Esophagus muscularis mucosa (tissue), 4 donors: ENCODE results near the gene NPAS1. TPM values are rescaled to one million over a fixed set of nuclear protein-coding genes. Genes with fewer than 3 reads are reported as not detected.

Experiments
- DNase-seq: peaks from one replicate; pipeline ENCODE4 v3.0.0-alpha.2; 2017; ENCODE audit errors: extremely low spot score
- H3K27ac ChIP-seq, 4 donors: fragments of 200-600 bp; sonication (generic); replicated peaks in 1 of 4; 1 replicate in 3 of 4; 2 replicates in 1 of 4; pipeline ENCODE4 v1.5.1; 2016 to 2019; ENCODE audit warnings: mild to moderate bottlenecking in 1 of 4
- H3K27me3 ChIP-seq, 4 donors: fragments of 200-600 bp; sonication (generic); one replicate each; pipeline versions ENCODE4 v1.5.1 to v1.6.0; 2016 to 2019
- H3K36me3 ChIP-seq, 4 donors: fragments of 200-600 bp; sonication (generic); one replicate each; pipeline ENCODE4 v1.5.1; 2016 to 2019
- H3K4me1 ChIP-seq, 4 donors: fragments of 200-600 bp; sonication (generic); one replicate each; pipeline ENCODE4 v1.5.1; 2016 to 2019
- H3K4me3 ChIP-seq, 4 donors: fragments of 200-600 bp; sonication (generic); 1 replicate in 2 of 4; 2 replicates in 2 of 4; pipeline ENCODE4 v1.5.1; 2016 to 2019; ENCODE audit warnings: mild to moderate bottlenecking in 4 of 4, moderate library complexity in 1 of 4
- H3K9me3 ChIP-seq, 4 donors: fragments of 200-600 bp; sonication (generic); 1 replicate in 3 of 4; 2 replicates in 1 of 4; pipeline ENCODE4 v1.5.1; 2016 to 2019
- EP300 ChIP-seq: sonication (generic); formaldehyde crosslinking; IDR thresholded peaks from one replicate; pipeline ENCODE4 v1.6.1; 2017; ENCODE audit warnings: antibody characterized with exemption
- POLR2A ChIP-seq: fragments of 450-650 bp; IDR thresholded peaks from one replicate; pipeline ENCODE4 v1.6.1; 2017; ENCODE audit warnings: antibody characterized with exemption, moderate library complexity, mild to moderate bottlenecking, low read depth
- POLR2AphosphoS5 ChIP-seq, 2 donors: sonication (generic); formaldehyde crosslinking; IDR thresholded peaks; one replicate each; pipeline ENCODE4 v1.6.1; 2017; ENCODE audit warnings: antibody characterized with exemption in 2 of 2
- WGBS: methylation state at CpG from one replicate; pipeline ENCODE4 v1.1.5; 2018; 5-methylcytosine and 5-hydroxymethylcytosine counted together
- intact Hi-C: fragments of 100-400 bp; cut with DNase I; formaldehyde crosslinking; loops from one replicate; pipeline ENCODE4 v1.15.1; 2023
- total RNA-seq, 4 donors: library from RNA; depleted of rRNA; stranded (reverse); fragments of >200 nt; gene quantifications; one replicate each; pipeline versions ENCODE4 v1.1.0 to v1.2.1, GENCODE V29; 2016
- TF ChIP-seq, protein P1 (sequence below), 3 experiments: fragments of 200-600 bp in 2 of 3; fragments of 450-650 bp in 1 of 3; sonication (generic) in 2 of 3; IDR thresholded peaks; one replicate each; pipeline ENCODE4 v1.5.1; 2017 to 2019; ENCODE audit warnings: antibody characterized with exemption in 3 of 3, mild to moderate bottlenecking in 2 of 3, moderate library complexity in 1 of 3

The NPAS1 gene
- total RNA-seq, 4 donors from 2014 or later = 0.34 TPM; not detected in 3

DNA sequence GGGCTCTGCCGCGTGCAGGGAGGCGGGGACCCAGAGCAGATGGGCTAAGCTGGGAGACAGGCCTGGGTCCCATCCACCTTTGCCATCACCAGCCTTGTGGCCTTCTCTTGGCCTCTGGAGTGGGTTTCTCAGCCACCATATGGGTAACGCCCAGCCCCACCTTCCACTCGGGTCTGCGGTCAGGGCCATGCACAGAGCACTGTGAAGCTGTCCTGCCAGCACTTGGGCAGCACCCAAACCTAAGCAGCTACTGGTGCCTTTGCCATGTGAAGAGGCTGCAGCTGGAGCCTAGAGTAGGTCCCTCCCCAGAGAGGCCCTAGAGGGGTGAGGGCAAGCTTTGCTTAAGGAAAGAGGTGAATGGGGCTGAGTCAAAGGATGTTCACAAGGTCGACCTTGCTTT lies 24.1 kb upstream of the NPAS1 start:
- no peak for TF ChIP-seq POLR2A
- TF ChIP-seq, protein P1, sequence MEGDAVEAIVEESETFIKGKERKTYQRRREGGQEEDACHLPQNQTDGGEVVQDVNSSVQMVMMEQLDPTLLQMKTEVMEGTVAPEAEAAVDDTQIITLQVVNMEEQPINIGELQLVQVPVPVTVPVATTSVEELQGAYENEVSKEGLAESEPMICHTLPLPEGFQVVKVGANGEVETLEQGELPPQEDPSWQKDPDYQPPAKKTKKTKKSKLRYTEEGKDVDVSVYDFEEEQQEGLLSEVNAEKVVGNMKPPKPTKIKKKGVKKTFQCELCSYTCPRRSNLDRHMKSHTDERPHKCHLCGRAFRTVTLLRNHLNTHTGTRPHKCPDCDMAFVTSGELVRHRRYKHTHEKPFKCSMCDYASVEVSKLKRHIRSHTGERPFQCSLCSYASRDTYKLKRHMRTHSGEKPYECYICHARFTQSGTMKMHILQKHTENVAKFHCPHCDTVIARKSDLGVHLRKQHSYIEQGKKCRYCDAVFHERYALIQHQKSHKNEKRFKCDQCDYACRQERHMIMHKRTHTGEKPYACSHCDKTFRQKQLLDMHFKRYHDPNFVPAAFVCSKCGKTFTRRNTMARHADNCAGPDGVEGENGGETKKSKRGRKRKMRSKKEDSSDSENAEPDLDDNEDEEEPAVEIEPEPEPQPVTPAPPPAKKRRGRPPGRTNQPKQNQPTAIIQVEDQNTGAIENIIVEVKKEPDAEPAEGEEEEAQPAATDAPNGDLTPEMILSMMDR (IDR thresholded peaks at IDR 0.05) = no peak
- TF ChIP-seq POLR2AphosphoS5 (IDR thresholded peaks at IDR 0.05) = no peak
- no peak for TF ChIP-seq EP300
- peaks cover 13 to 34% (median 19%) of the 10 kb centered on the region in 4 donors for H3K4me1 ChIP-seq
- no peak overlapping the region for H3K4me3 ChIP-seq
- no peak for DNase-seq
- peaks cover 21 to 89% (median 60%) of the 10 kb centered on the region in 4 donors for H3K36me3 ChIP-seq
- no peaks in the 10 kb centered on the region for H3K27me3 ChIP-seq
- WGBS = 95% methylated on average over 7 of the region's 7 CpGs
- no peaks in the 10 kb centered on the region for H3K9me3 ChIP-seq
- intact Hi-C loops = loop anchor here (10.0 kb wide), 1 partner anchor 241 kb away; no protein-coding TSS in a partner anchor
- no peak overlapping the region for H3K27ac ChIP-seq

DNA sequence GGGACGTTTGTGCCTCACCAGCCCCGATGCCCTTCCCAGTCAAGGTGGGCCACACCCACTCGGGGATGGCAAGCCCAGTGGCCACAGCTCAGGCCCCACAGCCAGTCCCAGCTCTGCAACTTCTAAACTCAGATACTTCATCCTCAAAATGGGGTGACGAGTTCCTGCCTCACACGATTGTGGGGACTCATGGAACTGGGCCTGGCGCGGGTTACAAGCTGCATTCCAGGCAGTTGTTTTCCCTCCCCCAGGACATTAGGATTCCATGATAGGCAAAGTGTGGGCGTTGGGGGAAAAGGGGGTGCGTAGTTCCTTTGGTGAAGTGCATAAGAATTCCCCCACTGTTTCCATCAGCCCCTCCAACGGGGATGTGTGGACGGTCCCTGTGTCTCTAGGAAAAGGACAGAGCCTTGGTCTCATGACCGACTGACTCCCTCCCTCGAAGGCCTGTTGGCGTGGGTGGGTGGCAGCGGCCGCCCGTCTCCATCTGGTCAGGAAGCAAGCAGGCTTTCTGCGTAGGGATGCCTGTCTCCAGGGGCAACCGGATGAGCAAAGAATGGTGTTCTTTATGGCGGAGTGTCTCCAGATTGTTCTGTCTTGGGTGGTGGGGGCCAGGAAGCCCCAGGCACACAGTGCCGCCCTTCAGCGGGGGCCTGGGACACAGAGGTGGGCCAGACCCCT lies 21.1 kb upstream of the NPAS1 start:
- intact Hi-C loops = loop anchor here (10.0 kb wide), 1 partner anchor 244 kb away; no protein-coding TSS in a partner anchor
- TF ChIP-seq, protein P1 (IDR thresholded peaks at IDR 0.05) = no peak
- TF ChIP-seq POLR2A (no peak), EP300 (no peak), POLR2AphosphoS5 (IDR thresholded peaks at IDR 0.05) (no peak)
- peaks cover 31 to 85% (median 61%) of the 10 kb centered on the region in 4 donors for H3K36me3 ChIP-seq
- H3K27ac ChIP-seq = no peak overlapping the region
- H3K9me3 ChIP-seq = no peaks in the 10 kb centered on the region
- no peak overlapping the region for H3K4me3 ChIP-seq
- H3K27me3 ChIP-seq = no peaks in the 10 kb centered on the region
- 85% methylated on average over 8 of the region's 22 CpGs for WGBS
- DNase-seq = no peak
- peaks cover 1 to 14% (median 3%) of the 10 kb centered on the region in 4 donors for H3K4me1 ChIP-seq

DNA sequence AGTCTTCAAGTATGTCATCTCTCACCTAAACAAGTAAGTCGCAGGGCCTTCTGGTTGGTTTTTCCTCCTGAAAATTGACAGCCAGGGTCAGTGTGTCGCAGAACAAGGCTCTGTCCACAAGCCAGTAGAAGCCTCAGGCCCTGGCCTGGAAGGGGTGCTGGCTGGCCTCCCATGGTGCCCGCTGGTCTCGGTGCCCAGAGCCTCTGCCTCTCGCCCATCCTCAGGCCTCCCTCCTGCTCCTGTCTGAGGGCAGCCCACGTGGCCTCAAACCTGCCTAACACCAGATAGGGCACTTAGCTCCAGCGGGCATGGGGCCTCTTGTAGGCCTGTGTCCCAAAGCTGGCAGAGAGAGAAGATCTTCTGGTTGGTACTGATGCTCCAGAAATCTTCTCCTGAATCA lies 20.3 kb upstream of the NPAS1 start:
- peaks cover 9 to 16% (median 11%) of the 10 kb centered on the region in 4 donors for H3K4me1 ChIP-seq
- DNase-seq = no peak
- H3K9me3 ChIP-seq = no peaks in the 10 kb centered on the region
- intact Hi-C loops = loop anchor here (10.0 kb wide), 1 partner anchor 245 kb away; no protein-coding TSS in a partner anchor
- TF ChIP-seq, protein P1 (IDR thresholded peaks at IDR 0.05) = no peak
- no peak for TF ChIP-seq POLR2AphosphoS5 (IDR thresholded peaks at IDR 0.05)
- no peak for TF ChIP-seq EP300
- no peak for TF ChIP-seq POLR2A
- peaks cover 31 to 77% (median 58%) of the 10 kb centered on the region in 4 donors for H3K36me3 ChIP-seq
- no peak overlapping the region for H3K27ac ChIP-seq
- WGBS = 94% methylated on average over 2 of the region's 7 CpGs
- no peak overlapping the region for H3K4me3 ChIP-seq
- no peaks in the 10 kb centered on the region for H3K27me3 ChIP-seq

DNA sequence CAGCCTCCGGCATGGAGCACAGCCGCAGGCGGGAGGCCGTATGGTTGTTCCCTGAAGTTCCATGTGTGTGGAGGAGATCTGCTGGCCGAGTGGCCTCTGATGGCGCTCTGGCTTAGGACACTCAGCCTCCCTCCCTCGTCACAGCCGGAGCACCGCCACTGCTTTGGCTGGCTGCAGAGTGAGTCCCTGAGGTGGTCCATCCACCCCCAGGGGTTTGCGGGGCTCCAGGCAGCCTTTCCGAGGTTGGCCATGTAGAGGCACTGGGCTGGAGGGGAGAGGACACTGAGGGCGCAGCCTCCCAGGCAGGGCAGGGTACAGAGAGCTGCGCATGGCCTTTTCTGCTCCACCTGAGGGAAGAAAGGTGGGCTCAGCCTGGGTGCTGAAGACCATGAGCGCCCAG lies 19.8 kb upstream of the NPAS1 start:
- no peak for DNase-seq
- Histone ChIP-seq H3K36me3 (peaks cover 31 to 72% (median 56%) of the 10 kb centered on the region in 4 donors), H3K4me3 (no peak overlapping the region), H3K9me3 (no peaks in the 10 kb centered on the region), H3K4me1 (peaks cover 10 to 16% (median 11%) of the 10 kb centered on the region in 4 donors), H3K27me3 (no peaks in the 10 kb centered on the region), H3K27ac (no peak overlapping the region)
- WGBS = 94% methylated on average over 3 of the region's 14 CpGs
- TF ChIP-seq EP300 = no peak
- TF ChIP-seq POLR2AphosphoS5 (IDR thresholded peaks at IDR 0.05) = no peak
- TF ChIP-seq, protein P1 (IDR thresholded peaks at IDR 0.05) = no peak
- TF ChIP-seq POLR2A = no peak
- intact Hi-C loops = loop anchor here (10.0 kb wide), 1 partner anchor 245 kb away; no protein-coding TSS in a partner anchor
